Left kidney (tissue), 2 donors: Measurements from ENCODE around the gene C2CD4A. TPM values are rescaled to one million over a fixed set of nuclear protein-coding genes. Genes with fewer than 3 reads are reported as not detected.

Experiments
- DNase-seq: peaks from one replicate; pipeline ENCODE4 v3.0.0-alpha.2; 2013
- polyA plus RNA-seq: library from polyadenylated mRNA; unstranded; fragments of 120-200 nt; gene quantifications from one replicate; pipeline ENCODE4 v1.2.1, GENCODE V29; 2013; ENCODE audit not compliant: insufficient read length

The C2CD4A gene
- polyA plus RNA-seq, 1 donor, result 0.33 TPM

GRCh38 chr15:62103431-62103830 lies 36.7 kb downstream of the C2CD4A start:
- no peak for DNase-seq

DNA sequence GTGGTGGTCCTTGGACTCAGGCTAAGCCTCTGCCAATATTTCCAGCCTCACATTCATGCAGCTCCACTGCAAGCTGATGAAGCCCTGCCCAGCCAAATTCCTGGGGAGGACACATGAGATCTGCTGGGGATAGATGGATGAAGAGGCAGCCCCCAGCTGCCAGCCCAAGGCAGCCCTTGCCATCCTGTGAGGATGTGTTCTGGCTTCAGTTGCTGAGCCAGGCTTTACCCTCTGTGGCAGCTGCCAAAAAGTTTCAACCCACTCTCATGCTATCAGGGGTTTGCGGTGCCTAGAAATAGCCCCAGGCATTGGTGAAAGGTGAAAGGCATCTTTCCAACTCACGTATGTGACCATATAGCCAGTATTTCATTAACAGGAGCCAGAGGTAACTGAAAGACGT lies 37.6 kb downstream of the C2CD4A start:
- no peak for DNase-seq

DNA sequence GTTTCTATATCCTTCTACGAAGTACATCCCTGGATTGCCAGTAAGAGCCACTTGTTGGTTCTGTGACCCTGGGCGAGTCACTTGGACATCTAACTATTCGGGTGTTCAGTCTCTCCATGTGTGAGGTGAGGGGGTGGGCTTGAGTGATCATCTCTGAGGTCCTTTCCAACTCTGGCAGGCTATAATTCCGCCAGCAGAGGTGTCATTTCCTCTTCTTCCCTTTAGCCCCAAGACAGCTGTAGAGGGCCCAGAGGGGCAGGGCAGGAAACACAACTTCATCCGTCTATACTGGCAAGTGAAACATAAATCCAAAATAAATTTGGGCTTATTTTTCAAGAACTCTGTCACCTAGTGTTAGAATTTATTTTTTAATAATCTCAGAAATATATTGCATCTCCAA lies 38.1 kb downstream of the C2CD4A start:
- no peak for DNase-seq

GRCh38 chr15:62105266-62105665 lies 38.5 kb downstream of the C2CD4A start:
- no peak for DNase-seq

- peak; percentile 37 for DNase-seq
These were observed 39.3 kb downstream of the C2CD4A start for GRCh38 chr15:62106096-62106495.

GRCh38 chr15:62107571-62108121 lies 40.9 kb downstream of the C2CD4A start:
- no peak for DNase-seq

GRCh38 chr15:62108411-62108810 lies 41.6 kb downstream of the C2CD4A start:
- DNase-seq, result no peak

- no peak for DNase-seq
These were observed 42.7 kb downstream of the C2CD4A start for GRCh38 chr15:62109437-62109836.

DNA sequence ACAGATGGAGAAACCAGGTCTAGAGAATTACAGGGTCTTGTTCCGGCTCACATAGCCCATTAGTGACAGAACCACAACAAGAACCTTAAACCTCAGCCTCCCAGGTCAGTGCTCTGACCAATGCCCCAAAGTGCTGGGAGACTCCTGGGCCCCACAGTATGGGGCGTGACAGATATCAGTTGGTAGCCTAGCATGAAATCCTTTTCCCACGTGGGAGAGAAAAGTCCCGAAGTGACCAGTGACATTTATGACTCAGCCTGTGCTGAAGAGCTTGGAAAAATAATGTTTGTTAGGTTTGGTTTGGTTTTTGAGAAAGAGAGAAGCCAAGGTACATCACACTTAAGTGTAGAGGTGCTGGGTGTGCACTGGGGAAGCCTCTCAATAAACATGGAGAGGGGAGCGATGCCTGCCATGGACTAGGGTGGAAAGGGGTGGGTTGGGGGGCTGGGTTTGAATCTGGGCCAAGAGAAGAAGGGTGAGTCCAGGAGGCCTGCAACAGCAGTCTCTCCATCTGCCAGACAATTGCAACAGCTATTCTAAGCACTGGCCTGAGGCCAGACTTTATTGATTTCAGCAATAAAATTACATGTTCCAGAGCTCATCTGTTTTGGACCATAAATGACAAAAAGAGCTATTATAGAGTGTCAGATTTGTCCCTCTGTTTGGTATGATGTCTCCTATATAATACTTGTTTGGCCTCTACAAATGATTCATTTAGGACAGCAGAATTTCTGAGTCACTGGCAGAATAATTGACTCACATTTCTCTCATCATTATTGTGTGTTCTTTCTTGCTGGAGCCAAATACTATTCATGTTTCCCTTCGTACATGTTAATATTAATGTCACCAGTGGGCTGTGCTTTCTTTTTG lies 43.4 kb downstream of the C2CD4A start:
- no peak for DNase-seq

GRCh38 chr15:62112081-62112480 lies 45.3 kb downstream of the C2CD4A start:
- no peak for DNase-seq

GRCh38 chr15:62112616-62113593 lies 46.1 kb downstream of the C2CD4A start:
- DNase-seq, result no peak

DNA sequence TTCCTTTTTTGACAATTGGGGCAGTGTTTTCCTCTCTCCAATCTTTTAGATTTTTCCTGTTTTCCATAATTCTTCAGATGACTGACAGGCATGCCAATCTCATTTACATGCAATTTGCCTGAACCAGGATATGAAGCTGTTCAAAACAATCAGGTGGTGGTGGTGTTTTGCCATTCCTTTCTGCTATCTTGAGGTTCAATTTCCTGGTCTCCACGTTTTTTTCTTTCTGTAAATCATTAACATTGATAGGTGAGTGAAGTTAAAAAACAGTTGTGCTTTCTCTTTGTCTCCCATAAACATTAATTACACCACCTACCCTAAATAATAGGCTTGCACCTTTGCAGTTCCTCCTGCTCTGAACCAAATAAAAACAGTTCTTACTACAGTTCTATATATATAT lies 49.1 kb downstream of the C2CD4A start:
- no peak for DNase-seq

GRCh38 chr15:62118520-62119226 lies 51.9 kb downstream of the C2CD4A start:
- no peak for DNase-seq

DNA sequence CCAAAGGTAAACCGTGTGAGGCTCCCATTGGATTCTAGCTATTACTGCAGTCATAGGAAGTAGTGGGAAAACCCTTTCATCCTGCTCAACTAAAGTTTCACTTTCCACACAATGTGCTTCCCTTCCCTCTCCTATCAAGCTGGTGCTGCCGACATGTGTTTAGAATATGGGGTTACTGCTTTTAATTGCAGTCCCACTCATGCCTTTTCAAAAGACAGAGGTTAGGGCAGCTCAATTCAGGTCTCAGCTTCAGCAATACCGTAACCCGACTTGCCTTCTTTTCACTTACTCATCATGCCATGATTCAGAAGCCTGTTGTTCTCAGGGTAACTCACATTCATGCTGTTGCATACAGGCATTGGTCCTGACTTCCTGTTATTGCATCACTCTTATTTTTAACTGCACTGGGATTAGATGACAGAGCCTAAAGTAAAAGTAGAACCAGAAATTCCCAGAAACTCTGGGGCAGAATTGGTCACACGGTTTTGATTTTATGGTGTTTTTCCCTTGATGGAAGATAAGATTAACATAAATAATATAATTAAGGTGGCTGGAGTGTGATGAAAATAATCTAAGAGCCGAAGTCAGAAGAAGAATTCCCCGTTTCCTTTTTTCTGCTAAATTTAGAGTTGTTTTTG lies 52.6 kb downstream of the C2CD4A start:
- no peak for DNase-seq

DNA sequence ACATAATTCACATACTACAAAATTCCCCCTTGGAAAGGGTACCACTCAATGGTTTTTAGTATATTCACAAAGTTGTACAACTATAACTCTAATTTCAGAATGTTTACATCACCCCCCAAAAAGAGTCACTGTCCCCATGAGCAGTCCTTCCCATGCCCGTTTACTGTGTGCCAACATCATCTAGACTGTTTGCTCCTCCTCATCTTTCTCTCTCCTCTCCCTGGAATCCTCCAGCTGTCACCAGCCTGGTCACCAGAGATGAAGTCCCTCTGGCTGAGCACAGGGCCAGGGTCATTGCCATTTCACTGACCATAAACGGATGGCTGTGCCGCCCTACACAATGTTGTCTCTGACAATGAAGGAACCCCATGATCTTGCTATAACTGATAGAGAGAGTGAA lies 53.1 kb downstream of the C2CD4A start:
- no peak for DNase-seq

Other genes with a start within 250 kb of the C2CD4A start
- gene VPS13C, start 6.5 kb upstream of the C2CD4A start, polyA plus RNA-seq, result 64.7 TPM
- 0.28 TPM for gene C2CD4B, start 98.3 kb downstream of the C2CD4A start, polyA plus RNA-seq